WTC11 (cell line): ENCODE measurements around the gene NEMP2. TPM values are rescaled to one million over a fixed set of nuclear protein-coding genes. Genes with fewer than 3 reads are reported as not detected.

Experiments used
- ATAC-seq: fragments of 200-7000 bp; cut with Tn5 transposase; 2 replicates; pipeline ENCODE4 v1.10.0; 2021; ENCODE audit warnings: mild to moderate bottlenecking, moderate library complexity
- CTCF ChIA-PET: fragments of 300-600 bp; sonication (Branson Sonifier 250); formaldehyde crosslinking; loops from one replicate; lab custom pipeline; 2021; ENCODE audit warnings: antibody characterized with exemption; lab: Charles Lee
- POLR2A ChIA-PET: fragments of 350-600 bp; sonication (Branson Sonifier 250); formaldehyde crosslinking; loops from one replicate; lab custom pipeline; 2021; ENCODE audit warnings: antibody characterized with exemption; lab: Charles Lee
- DNase-seq: peaks from one replicate; pipeline ENCODE4 v3.0.0; 2021; ENCODE audit warnings: low spot score
- H3K27ac Mint-ChIP-seq: 2 replicates; pipeline ENCODE4 v1.8.0; 2021; ENCODE audit warnings: mixed read lengths
- H3K27me3 Mint-ChIP-seq: 2 replicates; pipeline ENCODE4 v1.8.0; 2021; ENCODE audit warnings: low read depth, mild to moderate bottlenecking, moderate library complexity, mixed read lengths
- H3K36me3 Mint-ChIP-seq: 2 replicates; pipeline ENCODE4 v1.8.0; 2021; ENCODE audit warnings: mixed read lengths
- H3K4me1 Mint-ChIP-seq: 2 replicates; pipeline ENCODE4 v1.8.0; 2022; ENCODE audit warnings: mixed read lengths
- H3K4me3 Mint-ChIP-seq: 2 replicates; pipeline ENCODE4 v1.8.0; 2021; ENCODE audit warnings: mild to moderate bottlenecking, moderate library complexity, mixed read lengths
- H3K9me3 Mint-ChIP-seq: 2 replicates; pipeline ENCODE4 v1.8.0; 2021; ENCODE audit warnings: mixed read lengths
- ATF1 ChIP-seq: sonication (generic); formaldehyde crosslinking; IDR thresholded peaks from 2 replicates; pipeline ENCODE4 v1.8.1; 2023; ENCODE audit warnings: mild to moderate bottlenecking, moderate library complexity, missing genetic modification reagents
- ATF3 ChIP-seq: sonication (generic); formaldehyde crosslinking; conservative IDR thresholded peaks from 2 replicates; pipeline ENCODE4 v1.8.1; 2022; ENCODE audit warnings: mild to moderate bottlenecking, missing genetic modification reagents
- CREB1 ChIP-seq: sonication (generic); formaldehyde crosslinking; IDR thresholded peaks from 2 replicates; pipeline ENCODE4 v1.8.0; 2023; ENCODE audit warnings: mild to moderate bottlenecking, missing genetic modification reagents
- E2F1 ChIP-seq: sonication (generic); formaldehyde crosslinking; IDR thresholded peaks from 2 replicates; pipeline ENCODE4 v1.8.0; 2022; ENCODE audit warnings: mild to moderate bottlenecking, missing genetic modification reagents
- HMGA2 ChIP-seq: fragments of 250-450 bp; sonication (Bioruptor Pico); IDR thresholded peaks from 2 replicates; pipeline ENCODE4 v1.4.0; 2021; ENCODE audit warnings: mild to moderate bottlenecking, moderate library complexity
- IRF1 ChIP-seq: sonication (generic); formaldehyde crosslinking; IDR thresholded peaks from 2 replicates; pipeline ENCODE4 v1.8.0; 2023; ENCODE audit warnings: missing genetic modification reagents
- MAX ChIP-seq: sonication (generic); formaldehyde crosslinking; IDR thresholded peaks from 2 replicates; pipeline ENCODE4 v1.8.0; 2022; ENCODE audit warnings: mild to moderate bottlenecking, missing genetic modification reagents
- MLX ChIP-seq: sonication (generic); formaldehyde crosslinking; IDR thresholded peaks from 2 replicates; pipeline ENCODE4 v1.8.1; 2023; ENCODE audit warnings: mild to moderate bottlenecking, missing genetic modification reagents, moderate library complexity
- MXD4 ChIP-seq: fragments of 250-450 bp; sonication (Bioruptor Pico); IDR thresholded peaks from 2 replicates; pipeline ENCODE4 v1.8.0; 2021; ENCODE audit warnings: mild to moderate bottlenecking, moderate library complexity, borderline replicate concordance
- PREB ChIP-seq: sonication (generic); formaldehyde crosslinking; IDR thresholded peaks from 2 replicates; pipeline ENCODE4 v1.8.1; 2022; ENCODE audit warnings: mild to moderate bottlenecking, missing genetic modification reagents, moderate library complexity, borderline replicate concordance
- SP1 ChIP-seq: sonication (generic); formaldehyde crosslinking; conservative IDR thresholded peaks from 2 replicates; pipeline ENCODE4 v1.8.1; 2022; ENCODE audit warnings: missing genetic modification reagents
- TEAD4 ChIP-seq: sonication (generic); formaldehyde crosslinking; IDR thresholded peaks from 2 replicates; pipeline ENCODE4 v1.8.0; 2022; ENCODE audit warnings: mild to moderate bottlenecking, missing genetic modification reagents
- TP53 ChIP-seq: sonication (generic); formaldehyde crosslinking; IDR thresholded peaks from 2 replicates; pipeline ENCODE4 v1.8.1; 2023; ENCODE audit warnings: mild to moderate bottlenecking, missing genetic modification reagents
- ZBTB21 ChIP-seq: sonication (generic); formaldehyde crosslinking; IDR thresholded peaks from 2 replicates; pipeline ENCODE4 v1.8.1; 2023; ENCODE audit warnings: mild to moderate bottlenecking, missing genetic modification reagents, borderline replicate concordance
- ZNF121 ChIP-seq: sonication (generic); formaldehyde crosslinking; IDR thresholded peaks from 2 replicates; pipeline ENCODE4 v1.8.0; 2023; ENCODE audit warnings: missing genetic modification reagents
- ZNF416 ChIP-seq: fragments of 250-450 bp; sonication (Bioruptor Pico); IDR thresholded peaks from 2 replicates; pipeline ENCODE4 v1.9.0; 2021; ENCODE audit warnings: mild to moderate bottlenecking, inconsistent platforms
- ZNF671 ChIP-seq: fragments of 250-450 bp; sonication (Bioruptor Pico); IDR thresholded peaks from 2 replicates; pipeline ENCODE4 v1.8.0; 2021; ENCODE audit warnings: mild to moderate bottlenecking
- total RNA-seq: library from RNA; stranded (reverse); gene quantifications from 3 replicates; pipeline ENCODE4 v1.2.3, GENCODE V29; 2021
- TF ChIP-seq, protein P1 (sequence below): fragments of 250-450 bp; sonication (Bioruptor Pico); IDR thresholded peaks from 2 replicates; pipeline ENCODE4 v1.9.0; 2021; ENCODE audit warnings: moderate library complexity, mild to moderate bottlenecking, inconsistent platforms, borderline replicate concordance
- TF ChIP-seq, protein P2 (sequence below): fragments of 250-450 bp; sonication (Bioruptor Pico); IDR thresholded peaks from 2 replicates; pipeline ENCODE4 v1.9.0; 2021; ENCODE audit warnings: mild to moderate bottlenecking

Gene NEMP2
- total RNA-seq, 1 experiment from 2014 or later, result 7.2 TPM

DNA sequence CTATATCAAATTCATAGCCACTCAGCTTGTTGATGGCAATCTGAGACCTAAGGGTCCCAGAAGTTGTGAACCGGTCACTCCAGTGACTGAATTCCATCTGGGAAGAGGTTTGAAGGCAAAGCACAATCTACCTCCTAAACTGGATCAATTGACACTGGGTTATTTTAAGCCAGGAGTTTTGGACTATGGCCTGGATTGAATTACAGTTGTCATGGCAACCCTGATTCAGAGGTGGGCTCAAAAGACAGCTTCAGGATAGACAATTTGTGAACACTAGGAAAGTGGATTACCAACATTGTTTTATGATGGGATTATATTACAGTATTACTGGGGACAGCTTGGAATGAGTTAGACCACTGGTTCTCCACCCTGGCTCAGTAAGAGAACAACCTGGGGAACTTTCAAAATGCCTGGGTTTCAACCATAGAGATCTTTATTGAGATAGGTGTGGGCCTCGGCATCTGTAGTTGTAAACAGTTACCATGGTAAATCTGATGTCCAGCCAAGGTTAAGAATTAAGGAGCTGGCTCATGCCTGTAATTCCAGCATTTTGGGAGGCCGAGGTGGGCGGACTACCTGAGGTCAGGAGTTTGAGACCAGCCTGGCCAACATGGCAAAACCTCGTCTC, 67.6 kb downstream of the NEMP2 start:
- CTCF ChIA-PET, result no interaction called here
- POLR2A ChIA-PET, result no interaction called here
- Mint-ChIP-seq H3K9me3 (peaks cover 14% of the 10 kb centered on the region), H3K4me3 (no peak overlapping the region), H3K27me3 (no peaks in the 10 kb centered on the region), H3K4me1 (peaks cover 19% of the 10 kb centered on the region), H3K27ac (no peak overlapping the region), H3K36me3 (peaks cover 14% of the 10 kb centered on the region)
- DNase-seq (no peak), ATAC-seq (no peak)
- TF ChIP-seq TEAD4 (CRISPR knock-in tag), result no peak
- no peak for TF ChIP-seq ZNF416 (CRISPR knock-in tag)
- TF ChIP-seq ZNF671 (CRISPR knock-in tag), result no peak
- TF ChIP-seq MXD4 (CRISPR knock-in tag), result no peak
- no peak for TF ChIP-seq ATF3 (CRISPR knock-in tag)
- no peak for TF ChIP-seq ATF1 (CRISPR knock-in tag)
- no peak for TF ChIP-seq ZBTB21 (CRISPR knock-in tag)
- TF ChIP-seq, protein P1, sequence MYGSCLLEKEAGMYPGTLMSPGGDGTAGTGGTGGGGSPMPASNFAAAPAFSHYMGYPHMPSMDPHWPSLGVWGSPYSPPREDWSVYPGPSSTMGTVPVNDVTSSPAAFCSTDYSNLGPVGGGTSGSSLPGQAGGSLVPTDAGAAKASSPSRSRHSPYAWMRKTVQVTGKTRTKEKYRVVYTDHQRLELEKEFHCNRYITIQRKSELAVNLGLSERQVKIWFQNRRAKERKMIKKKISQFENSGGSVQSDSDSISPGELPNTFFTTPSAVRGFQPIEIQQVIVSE (CRISPR knock-in tag), result no peak
- TF ChIP-seq, protein P2, sequence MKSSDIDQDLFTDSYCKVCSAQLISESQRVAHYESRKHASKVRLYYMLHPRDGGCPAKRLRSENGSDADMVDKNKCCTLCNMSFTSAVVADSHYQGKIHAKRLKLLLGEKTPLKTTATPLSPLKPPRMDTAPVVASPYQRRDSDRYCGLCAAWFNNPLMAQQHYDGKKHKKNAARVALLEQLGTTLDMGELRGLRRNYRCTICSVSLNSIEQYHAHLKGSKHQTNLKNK (CRISPR knock-in tag), result no peak
- TF ChIP-seq SP1 (CRISPR knock-in tag), result no peak
- TF ChIP-seq CREB1 (CRISPR knock-in tag), result no peak
- no peak for TF ChIP-seq PREB
- TF ChIP-seq IRF1 (CRISPR knock-in tag), result no peak
- no peak for TF ChIP-seq TP53
- no peak for TF ChIP-seq MLX
- no peak for TF ChIP-seq HMGA2 (CRISPR knock-in tag)
- no peak for TF ChIP-seq ZNF121 (CRISPR knock-in tag)
- TF ChIP-seq MAX, result no peak
- no peak for TF ChIP-seq E2F1 (CRISPR knock-in tag)

GRCh38 chr2:190465060-190465459, 69.5 kb downstream of the NEMP2 start:
- Mint-ChIP-seq H3K9me3 (no peaks in the 10 kb centered on the region; the same call in 1 of the 2 replicates), H3K36me3 (no peaks in the 10 kb centered on the region), H3K27ac (no peak overlapping the region), H3K4me3 (no peak overlapping the region), H3K4me1 (peaks cover 19% of the 10 kb centered on the region), H3K27me3 (no peaks in the 10 kb centered on the region)
- ChIA-PET CTCF (no interaction called here), POLR2A (no interaction called here)
- DNase-seq (no peak), ATAC-seq (no peak)
- TF ChIP-seq SP1 (CRISPR knock-in tag), result no peak
